NCI-H524 treated with DMSO at 0.1 percent for 48 hours (cell line): Measurements from ENCODE around the gene MAPK1.
"Not testable (repeated sequence)": the region's sequence is repeated elsewhere in the genome, so short reads cannot be mapped to it uniquely, and the experiment has no call there.

Experiments
- DNase-seq: peaks from one replicate; lab custom pipeline; 2025; lab: John Stamatoyannopoulos, UW

Gene MAPK1

DNA sequence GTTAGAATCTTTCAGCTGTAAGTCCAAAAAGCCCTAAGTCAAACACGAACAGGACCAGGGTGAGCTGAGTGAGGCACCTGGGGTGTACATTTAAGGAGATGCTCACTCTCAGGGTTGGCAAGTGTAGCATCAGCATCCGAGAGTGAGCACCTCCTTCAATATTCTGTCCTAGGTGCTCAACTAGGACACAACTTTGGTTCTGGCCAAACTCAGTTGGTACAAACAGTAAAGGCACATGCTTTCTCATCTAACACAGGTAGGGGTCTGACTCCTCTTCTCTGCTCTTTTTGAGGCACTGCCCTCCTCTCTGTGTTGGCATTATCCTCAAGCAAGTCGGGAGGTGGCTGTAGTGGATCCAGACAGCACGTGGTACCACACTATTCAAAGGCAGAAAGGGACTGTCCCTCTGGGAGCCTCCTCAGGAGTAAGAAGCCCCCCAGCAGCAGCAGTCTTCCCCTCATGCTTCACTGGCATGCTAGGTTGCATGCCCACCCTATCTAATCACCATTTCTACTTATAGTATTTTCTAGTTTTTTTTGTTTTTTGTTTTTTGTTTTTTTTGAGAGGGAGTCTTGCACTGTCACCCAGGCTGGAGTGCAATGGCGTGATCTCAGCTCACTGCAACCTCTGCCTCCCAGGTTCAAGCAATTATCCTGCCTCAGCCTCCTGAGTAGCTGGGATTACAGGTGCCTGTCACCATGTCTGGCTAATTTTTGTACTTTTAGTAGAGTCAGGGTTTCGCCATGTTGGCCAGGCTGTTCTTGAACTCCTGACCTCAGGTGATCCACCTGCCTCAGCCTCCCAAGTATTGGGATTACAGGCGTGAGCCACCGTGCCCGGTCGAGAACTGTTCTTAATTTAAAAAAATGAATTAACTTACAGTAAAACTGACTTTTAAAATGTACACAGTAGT is 14.7 kb upstream of the MAPK1 start:
- DNase-seq, result no peak

DNA sequence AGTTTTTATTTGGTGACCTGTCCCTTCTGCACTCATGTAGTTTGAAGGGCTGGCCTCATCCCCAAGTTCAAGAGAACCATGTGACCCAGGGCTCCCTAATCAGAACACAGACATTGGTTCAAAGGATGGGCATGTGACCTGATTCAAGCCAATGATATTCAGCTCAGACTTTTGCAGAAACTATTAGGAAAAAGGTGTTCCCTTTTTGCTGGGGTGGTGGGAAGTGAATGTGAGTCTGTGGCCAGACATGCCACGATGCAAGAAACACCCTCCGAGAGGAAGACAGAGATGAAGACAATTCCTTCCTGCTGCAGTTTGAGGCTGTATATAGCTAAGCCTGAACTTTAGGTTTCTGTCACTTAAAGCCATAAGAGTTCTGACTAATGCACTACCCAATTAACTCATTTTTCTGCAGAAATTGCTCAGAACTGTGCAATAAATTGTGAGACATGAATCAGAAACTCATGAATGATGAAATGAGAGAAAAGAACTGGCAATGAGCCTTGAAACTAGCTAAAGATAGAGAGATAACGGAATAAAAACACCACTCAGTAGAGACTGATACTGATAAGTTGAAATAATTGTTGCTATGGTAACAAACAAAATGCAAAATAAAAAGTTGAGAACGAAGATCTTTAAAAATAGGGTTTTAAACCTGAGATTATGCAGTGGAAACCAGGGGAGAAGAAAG is 9.2 kb upstream of the MAPK1 start:
- no peak for DNase-seq

DNA sequence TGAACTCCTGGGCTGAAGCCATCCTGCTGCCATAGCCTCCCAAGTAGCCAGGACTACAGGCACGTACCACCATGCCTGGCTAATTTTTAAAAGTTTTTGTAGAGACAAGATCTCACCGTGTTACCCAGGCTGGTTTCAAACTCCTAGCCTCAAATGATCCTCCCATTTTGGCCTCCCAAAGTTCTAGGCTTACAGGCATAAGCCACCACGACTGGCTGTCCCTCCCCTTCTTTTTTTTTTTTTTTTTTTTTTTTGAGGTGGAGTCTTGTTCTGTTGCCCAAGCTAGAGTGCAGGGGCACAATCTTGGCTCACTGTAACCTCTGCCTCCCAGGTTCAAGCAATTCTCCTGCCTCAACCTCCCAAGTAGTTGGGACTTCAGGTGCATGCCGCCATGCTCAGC is 7.5 kb upstream of the MAPK1 start:
- not testable (repeated sequence) for DNase-seq

- no peak for DNase-seq
These were observed 6.2 kb upstream of the MAPK1 start for GRCh38 chr22:21873619-21874018.

- DNase-seq, result not testable (repeated sequence)
These were observed 5.3 kb upstream of the MAPK1 start for GRCh38 chr22:21872741-21873140.

- no peak for DNase-seq
These were observed 1.2 kb upstream of the MAPK1 start for GRCh38 chr22:21868651-21869050.

DNA sequence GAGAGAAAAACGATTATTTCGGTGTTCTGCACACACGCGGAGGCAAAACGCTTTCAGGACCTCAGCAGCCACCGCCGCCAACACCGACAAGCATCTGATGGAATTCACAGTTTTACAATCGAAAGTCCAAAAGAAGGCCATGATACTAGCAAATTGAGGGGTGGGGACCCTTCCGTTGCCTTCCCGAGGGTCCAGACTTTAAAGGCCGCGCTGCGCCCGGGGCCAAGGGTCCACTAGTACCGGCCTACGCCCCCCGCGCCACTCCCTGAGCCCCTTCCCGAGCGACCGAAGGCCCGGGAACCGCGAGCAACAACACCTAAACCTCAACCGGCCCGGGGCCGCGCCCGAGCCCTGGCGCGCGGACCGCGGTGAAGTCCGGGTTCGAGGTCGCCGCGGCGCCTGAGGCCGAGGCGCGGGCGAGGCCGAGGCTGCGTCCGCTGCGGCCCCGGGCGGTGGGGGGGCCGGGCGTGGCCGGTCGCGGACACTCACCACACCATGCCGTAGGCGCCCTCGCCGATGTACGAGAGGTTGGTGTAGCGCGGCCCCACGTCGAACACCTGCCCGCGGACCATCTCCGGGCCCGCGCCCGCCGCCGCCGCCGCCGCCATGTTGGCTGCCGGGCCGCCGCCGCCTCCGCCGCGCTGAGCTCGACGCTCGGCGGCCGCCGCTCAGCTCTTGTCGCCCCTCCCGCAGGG is 465 bp downstream of the MAPK1 start:
- DNase-seq, result no peak

- no peak for DNase-seq
These were observed 2.4 kb downstream of the MAPK1 start for GRCh38 chr22:21865041-21865440.

DNA sequence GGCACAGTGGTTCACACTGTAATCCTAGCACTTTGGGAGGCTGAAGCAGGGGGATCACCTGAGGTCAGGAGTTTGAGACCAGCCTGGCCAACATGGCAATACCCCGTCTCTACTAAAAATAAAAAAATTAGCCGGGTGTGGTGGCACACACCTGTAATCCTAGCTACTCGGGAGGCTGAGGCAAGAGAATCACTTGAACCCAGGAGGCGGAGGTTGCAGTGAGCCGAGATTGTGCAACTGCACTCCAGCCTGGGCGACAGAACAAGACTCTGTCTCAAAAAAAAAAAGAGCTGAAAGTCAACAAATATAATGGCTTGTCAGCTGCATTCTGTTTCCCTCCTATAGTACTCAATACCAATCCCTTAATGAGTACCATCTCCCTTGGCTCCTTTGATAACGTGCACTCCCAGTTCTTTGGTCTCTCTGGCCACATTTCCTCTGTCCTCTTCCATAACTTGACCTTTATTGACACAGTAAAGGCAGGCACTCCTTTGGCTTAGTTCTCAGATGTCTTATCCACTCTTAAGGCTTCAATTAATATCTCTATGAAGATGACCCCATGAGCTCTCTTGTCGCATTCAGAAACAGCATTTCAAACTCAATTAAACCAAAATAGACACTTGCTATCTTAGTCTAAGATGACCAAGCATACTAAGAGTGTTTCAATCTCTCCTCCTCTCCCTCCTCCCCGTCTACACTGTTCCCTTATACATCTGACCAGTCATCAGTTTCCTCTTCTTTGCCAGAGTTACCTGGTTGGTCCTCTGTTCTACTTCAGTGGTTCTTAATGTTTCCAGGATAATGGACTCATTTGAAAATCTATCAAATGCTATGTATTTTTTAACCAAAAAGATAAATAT is 4.8 kb downstream of the MAPK1 start:
- DNase-seq, result no peak

GRCh38 chr22:21861851-21862250 is 5.6 kb downstream of the MAPK1 start:
- DNase-seq, result no peak

GRCh38 chr22:21861264-21861848 is 6.1 kb downstream of the MAPK1 start:
- no peak for DNase-seq

- no peak for DNase-seq
These were observed 6.9 kb downstream of the MAPK1 start for GRCh38 chr22:21860491-21861039.

- no peak for DNase-seq
These were observed 9.2 kb downstream of the MAPK1 start for GRCh38 chr22:21858025-21858764.

DNA sequence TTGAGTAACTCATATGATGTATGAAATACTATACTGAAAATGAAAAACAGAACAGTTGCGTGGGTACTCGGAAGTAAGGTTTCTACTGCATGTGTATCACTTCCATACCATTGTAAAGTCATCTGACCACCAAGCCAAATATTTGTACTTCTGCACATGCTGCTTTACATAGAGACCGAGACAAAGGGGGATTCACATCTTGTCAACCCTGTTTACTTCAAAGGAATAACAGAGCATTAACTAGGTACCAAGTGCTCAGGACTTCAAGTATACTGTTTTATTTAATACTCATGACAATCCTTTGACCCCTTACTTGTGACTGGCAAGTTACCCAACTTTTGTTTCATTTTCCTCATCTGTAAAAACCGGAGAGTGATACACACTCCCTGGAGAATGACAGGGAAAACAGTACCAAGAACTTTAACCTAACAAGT is 9.9 kb downstream of the MAPK1 start:
- DNase-seq, result no peak

- no peak for DNase-seq
These were observed 10.6 kb downstream of the MAPK1 start for GRCh38 chr22:21856868-21857267.

- DNase-seq, result no peak
These were observed 11.2 kb downstream of the MAPK1 start for GRCh38 chr22:21856197-21856596.

DNA sequence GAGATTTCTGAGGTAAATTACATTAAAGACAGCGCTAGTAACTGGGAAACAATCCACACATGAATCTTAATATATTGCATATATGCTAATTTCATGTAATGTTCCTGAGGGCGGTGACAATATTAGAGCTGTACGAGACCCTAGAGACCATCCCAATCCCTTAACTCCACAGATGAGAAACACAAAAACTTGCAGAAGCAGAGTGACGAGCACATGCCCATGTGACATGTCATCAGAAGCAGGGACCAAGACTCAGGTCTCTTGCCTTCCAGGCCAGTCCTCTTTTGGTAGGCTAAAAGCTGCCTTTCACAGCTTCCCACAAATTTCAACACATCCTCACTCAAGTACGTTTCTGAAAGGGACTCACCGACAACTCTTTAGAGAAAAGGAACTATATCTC is 11.8 kb downstream of the MAPK1 start:
- DNase-seq, result no peak

- no peak for DNase-seq
These were observed 16.8 kb downstream of the MAPK1 start for GRCh38 chr22:21850660-21851059.

GRCh38 chr22:21849489-21849888 is 18.0 kb downstream of the MAPK1 start:
- DNase-seq, result no peak

GRCh38 chr22:21848057-21848456 is 19.4 kb downstream of the MAPK1 start:
- DNase-seq, result not testable (repeated sequence)
